ENCODE results near the gene SH3BP2.

GRCh38 chr4:2837110-2837903 is 44.4 kb downstream of the SH3BP2 start:
- TF ChIP-seq POLR2A (IDR thresholded peaks at IDR 0.05): no peak
- TF ChIP-seq POLR2AphosphoS5 (IDR thresholded peaks at IDR 0.05): no peak
